ENCODE data around the gene SLU7.

- no peak for TF ChIP-seq CTCF (IDR thresholded peaks at IDR 0.05; ENCODE audit: insufficient read depth, low read depth, low read length)
- TF ChIP-seq EZH2 (IDR thresholded peaks at IDR 0.05; ENCODE audit: insufficient read depth, low read length): no peak
These were observed 30.6 kb upstream of the SLU7 start for GRCh38 chr5:160449458-160449857.
